ENCODE data around the gene NCAM1.

Gene NCAM1

DNA sequence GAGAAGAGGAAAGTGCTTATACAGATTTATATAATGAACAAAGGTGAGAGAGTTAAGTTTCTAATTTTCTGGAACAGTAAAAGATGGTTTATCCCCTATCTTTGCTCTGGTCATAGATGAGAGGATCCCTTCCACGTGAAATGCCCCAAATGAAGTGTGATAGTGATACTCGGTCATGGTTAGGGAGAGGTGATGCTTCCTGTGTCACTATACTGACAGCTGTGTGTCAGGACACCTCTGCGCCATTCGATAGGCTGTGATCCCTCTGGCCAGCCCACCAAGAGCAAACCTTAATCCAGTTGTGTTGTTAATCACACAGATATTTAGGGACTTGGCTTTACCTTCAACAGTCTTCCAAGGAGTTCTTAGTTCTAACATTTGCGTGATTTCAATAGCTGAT, 57.7 kb downstream of the NCAM1 start:
- TF ChIP-seq, protein P1, sequence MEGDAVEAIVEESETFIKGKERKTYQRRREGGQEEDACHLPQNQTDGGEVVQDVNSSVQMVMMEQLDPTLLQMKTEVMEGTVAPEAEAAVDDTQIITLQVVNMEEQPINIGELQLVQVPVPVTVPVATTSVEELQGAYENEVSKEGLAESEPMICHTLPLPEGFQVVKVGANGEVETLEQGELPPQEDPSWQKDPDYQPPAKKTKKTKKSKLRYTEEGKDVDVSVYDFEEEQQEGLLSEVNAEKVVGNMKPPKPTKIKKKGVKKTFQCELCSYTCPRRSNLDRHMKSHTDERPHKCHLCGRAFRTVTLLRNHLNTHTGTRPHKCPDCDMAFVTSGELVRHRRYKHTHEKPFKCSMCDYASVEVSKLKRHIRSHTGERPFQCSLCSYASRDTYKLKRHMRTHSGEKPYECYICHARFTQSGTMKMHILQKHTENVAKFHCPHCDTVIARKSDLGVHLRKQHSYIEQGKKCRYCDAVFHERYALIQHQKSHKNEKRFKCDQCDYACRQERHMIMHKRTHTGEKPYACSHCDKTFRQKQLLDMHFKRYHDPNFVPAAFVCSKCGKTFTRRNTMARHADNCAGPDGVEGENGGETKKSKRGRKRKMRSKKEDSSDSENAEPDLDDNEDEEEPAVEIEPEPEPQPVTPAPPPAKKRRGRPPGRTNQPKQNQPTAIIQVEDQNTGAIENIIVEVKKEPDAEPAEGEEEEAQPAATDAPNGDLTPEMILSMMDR (IDR thresholded peaks at IDR 0.05; ENCODE audit: low read depth, low read length), result no peak
- TF ChIP-seq EZH2phosphoT487 (IDR thresholded peaks at IDR 0.05; ENCODE audit: low read depth), result no peak
- Histone ChIP-seq H3K9me3 (ENCODE audit: insufficient read depth, low read length) (no peaks in the 10 kb centered on the region), H3K9ac (ENCODE audit: low read length) (no peak overlapping the region), H3K4me1 (ENCODE audit: low read length) (no peaks in the 10 kb centered on the region), H2AFZ (ENCODE audit: low read depth, low read length) (no peak overlapping the region), H3K27ac (ENCODE audit: low read length) (no peak overlapping the region), H3K36me3 (replicated peaks; ENCODE audit: low read depth, low read length) (no peaks in the 10 kb centered on the region), H3K27me3 (ENCODE audit: low read depth, low read length) (0 out of 2 replicates have a peak, but pooled peaks cover 7% of the 10 kb centered on the region), H3K79me2 (ENCODE audit: low read length) (no peaks in the 10 kb centered on the region), H3K4me3 (ENCODE audit: low read length) (no peak overlapping the region), H4K20me1 (ENCODE audit: insufficient read depth, low read length) (no peaks in the 10 kb centered on the region), H3K4me2 (ENCODE audit: low read length) (no peak overlapping the region)

DNA sequence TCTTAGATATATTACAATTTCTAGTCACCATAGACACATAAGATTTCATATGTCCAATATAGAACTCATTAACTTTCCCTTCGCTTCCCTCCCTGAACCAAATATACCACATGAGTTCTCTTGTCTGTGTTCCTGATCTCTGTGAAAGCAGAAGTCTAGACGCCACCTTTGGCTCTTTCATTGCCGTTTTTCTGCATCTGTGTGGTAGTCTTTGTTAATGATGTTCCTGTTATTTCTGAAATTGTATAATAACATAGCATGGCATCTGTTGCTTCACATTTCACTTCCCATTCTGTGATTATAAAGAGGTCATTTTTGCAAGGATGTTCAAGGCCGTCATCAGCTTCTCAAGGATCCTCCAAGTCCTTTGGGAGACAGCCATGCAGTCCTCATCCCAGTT, 58.5 kb downstream of the NCAM1 start:
- H3K4me2 ChIP-seq (ENCODE audit: low read length), result no peak overlapping the region

DNA sequence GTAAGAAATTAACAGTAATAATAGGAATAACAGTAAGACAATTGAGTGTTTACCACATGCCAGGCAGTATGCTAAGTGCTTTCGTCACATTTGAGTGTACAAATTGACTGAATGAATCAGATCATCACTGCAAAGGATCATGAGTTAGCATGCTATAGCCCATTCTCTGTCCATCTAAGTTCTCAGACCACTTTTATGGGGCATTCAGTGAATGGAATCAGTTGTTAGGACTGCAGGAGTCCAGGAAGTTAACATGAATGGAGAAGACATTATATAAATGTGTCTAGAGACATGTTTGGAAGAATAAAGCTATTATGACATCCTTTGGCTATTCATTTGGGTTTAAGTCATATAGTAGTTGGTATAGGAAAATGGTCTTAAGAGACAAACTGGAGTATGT, 59.9 kb downstream of the NCAM1 start:
- H3K27ac ChIP-seq (ENCODE audit: low read length), result no peak overlapping the region
- H3K4me2 ChIP-seq (ENCODE audit: low read length), result no peak overlapping the region
- no peaks in the 10 kb centered on the region for H3K79me2 ChIP-seq (ENCODE audit: low read length)
- no peak overlapping the region for H2AFZ ChIP-seq (ENCODE audit: low read depth, low read length)
- H3K36me3 ChIP-seq (replicated peaks; ENCODE audit: low read depth, low read length), result no peaks in the 10 kb centered on the region
- H4K20me1 ChIP-seq (ENCODE audit: insufficient read depth, low read length), result no peaks in the 10 kb centered on the region
- no peak overlapping the region for H3K9ac ChIP-seq (ENCODE audit: low read length)
- TF ChIP-seq, protein P1 (IDR thresholded peaks at IDR 0.05; ENCODE audit: low read depth, low read length), result no peak
- no peak for TF ChIP-seq EZH2phosphoT487 (IDR thresholded peaks at IDR 0.05; ENCODE audit: low read depth)
- H3K4me1 ChIP-seq (ENCODE audit: low read length), result no peaks in the 10 kb centered on the region
- H3K27me3 ChIP-seq (ENCODE audit: low read depth, low read length), result 0 out of 2 replicates have a peak, but pooled peaks cover 4% of the 10 kb centered on the region
- no peak overlapping the region for H3K4me3 ChIP-seq (ENCODE audit: low read length)
- H3K9me3 ChIP-seq (ENCODE audit: insufficient read depth, low read length), result no peaks in the 10 kb centered on the region

More for the DNA sequence above, 58.5 kb downstream of the NCAM1 start:
- Histone ChIP-seq H3K36me3 (replicated peaks; ENCODE audit: low read depth, low read length) (no peaks in the 10 kb centered on the region), H3K9ac (ENCODE audit: low read length) (no peak overlapping the region), H3K27ac (ENCODE audit: low read length) (no peak overlapping the region), H3K9me3 (ENCODE audit: insufficient read depth, low read length) (no peaks in the 10 kb centered on the region), H3K4me1 (ENCODE audit: low read length) (no peaks in the 10 kb centered on the region), H3K27me3 (ENCODE audit: low read depth, low read length) (0 out of 2 replicates have a peak, but pooled peaks cover 6% of the 10 kb centered on the region), H3K4me3 (ENCODE audit: low read length) (no peak overlapping the region), H3K79me2 (ENCODE audit: low read length) (no peaks in the 10 kb centered on the region), H2AFZ (ENCODE audit: low read depth, low read length) (no peak overlapping the region), H4K20me1 (ENCODE audit: insufficient read depth, low read length) (no peaks in the 10 kb centered on the region)
- TF ChIP-seq, protein P1 (IDR thresholded peaks at IDR 0.05; ENCODE audit: low read depth, low read length), result no peak
- TF ChIP-seq EZH2phosphoT487 (IDR thresholded peaks at IDR 0.05; ENCODE audit: low read depth), result no peak

DNA sequence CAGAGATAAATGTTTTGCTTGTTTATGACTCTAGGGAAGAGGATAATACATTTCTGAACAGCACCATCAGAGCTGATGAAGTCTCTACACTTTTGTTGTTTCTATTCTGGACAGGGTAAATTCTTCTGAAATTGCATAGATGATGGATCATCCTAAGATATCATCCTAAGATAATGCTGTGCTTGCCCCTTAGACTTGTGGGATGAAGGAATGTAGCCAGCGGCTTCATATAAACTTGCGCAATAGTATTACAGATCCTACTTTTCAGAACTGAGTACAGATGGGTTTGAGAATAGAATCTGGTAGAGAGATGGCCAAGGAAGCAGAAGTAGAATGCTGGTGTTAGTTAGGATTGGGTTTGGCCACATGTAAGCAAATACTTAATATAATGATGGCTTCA, 61.0 kb downstream of the NCAM1 start:
- H4K20me1 ChIP-seq (ENCODE audit: insufficient read depth, low read length), result no peaks in the 10 kb centered on the region
- no peak overlapping the region for H3K9ac ChIP-seq (ENCODE audit: low read length)
- H2AFZ ChIP-seq (ENCODE audit: low read depth, low read length), result no peak overlapping the region
- TF ChIP-seq, protein P1 (IDR thresholded peaks at IDR 0.05; ENCODE audit: low read depth, low read length), result no peak
- TF ChIP-seq EZH2phosphoT487 (IDR thresholded peaks at IDR 0.05; ENCODE audit: low read depth), result no peak
- H3K36me3 ChIP-seq (replicated peaks; ENCODE audit: low read depth, low read length), result no peaks in the 10 kb centered on the region
- H3K9me3 ChIP-seq (ENCODE audit: insufficient read depth, low read length), result no peaks in the 10 kb centered on the region
- 0 out of 2 replicates have a peak, but pooled peaks cover 4% of the 10 kb centered on the region for H3K27me3 ChIP-seq (ENCODE audit: low read depth, low read length)
- no peak overlapping the region for H3K27ac ChIP-seq (ENCODE audit: low read length)
- no peaks in the 10 kb centered on the region for H3K79me2 ChIP-seq (ENCODE audit: low read length)
- no peak overlapping the region for H3K4me3 ChIP-seq (ENCODE audit: low read length)
- no peak overlapping the region for H3K4me2 ChIP-seq (ENCODE audit: low read length)
- H3K4me1 ChIP-seq (ENCODE audit: low read length), result no peaks in the 10 kb centered on the region
